ENCODE measurements around the gene RPGRIP1L. TPM values are rescaled to one million over a fixed set of nuclear protein-coding genes. Genes with fewer than 3 reads are reported as not detected.

Gene RPGRIP1L
- total RNA-seq, 2 experiments from 2014 or later, result 4.8 to 4.9 TPM

- no peak overlapping the region for H3K4me3 Mint-ChIP-seq
- ChIA-PET POLR2A (no interaction called here), CTCF (no interaction called here)
- DNase-seq, result no peak
- H3K27me3 Mint-ChIP-seq, result no peaks in the 10 kb centered on the region
- H3K4me1 Mint-ChIP-seq, result no peaks in the 10 kb centered on the region
- H3K9me3 Mint-ChIP-seq, result no peaks in the 10 kb centered on the region
- peaks cover 6% of the 10 kb centered on the region for H3K36me3 Mint-ChIP-seq (ENCODE audit: low read depth)
- no peak overlapping the region for H3K27ac Mint-ChIP-seq
These were observed 28.8 kb upstream of the RPGRIP1L start for GRCh38 chr16:53732296-53732929.

GRCh38 chr16:53730693-53731092 is 27.0 kb upstream of the RPGRIP1L start:
- ChIA-PET CTCF (no interaction called here), POLR2A (no interaction called here)
- H3K4me1 Mint-ChIP-seq, result no peaks in the 10 kb centered on the region
- no peaks in the 10 kb centered on the region for H3K9me3 Mint-ChIP-seq
- H3K4me3 Mint-ChIP-seq, result no peak overlapping the region
- no peak overlapping the region for H3K27ac Mint-ChIP-seq
- H3K27me3 Mint-ChIP-seq, result no peaks in the 10 kb centered on the region
- DNase-seq, result no peak
- peaks cover 6% of the 10 kb centered on the region for H3K36me3 Mint-ChIP-seq (ENCODE audit: low read depth)

- POLR2A ChIA-PET, result no interaction called here
- H3K27me3 Mint-ChIP-seq, result no peaks in the 10 kb centered on the region
- CTCF ChIA-PET, result no interaction called here
These were observed 23.0 kb upstream of the RPGRIP1L start for GRCh38 chr16:53726625-53727024.

GRCh38 chr16:53721017-53721416 is 17.4 kb upstream of the RPGRIP1L start:
- POLR2A ChIA-PET, result no interaction called here
- Mint-ChIP-seq H3K36me3 (ENCODE audit: low read depth) (no peaks in the 10 kb centered on the region), H3K9me3 (no peaks in the 10 kb centered on the region), H3K4me1 (peaks cover 3% of the 10 kb centered on the region), H3K27ac (no peak overlapping the region), H3K4me3 (no peak overlapping the region), H3K27me3 (no peaks in the 10 kb centered on the region)
- CTCF ChIA-PET, result no interaction called here
- no peak for DNase-seq

More at GRCh38 chr16:53726625-53727024, 23.0 kb upstream of the RPGRIP1L start:
- no peak overlapping the region for H3K4me3 Mint-ChIP-seq
- no peaks in the 10 kb centered on the region for H3K9me3 Mint-ChIP-seq
- no peaks in the 10 kb centered on the region for H3K4me1 Mint-ChIP-seq
- no peak overlapping the region for H3K27ac Mint-ChIP-seq
- no peak for DNase-seq
- H3K36me3 Mint-ChIP-seq (ENCODE audit: low read depth), result peaks cover 3% of the 10 kb centered on the region

- no peak for DNase-seq
- H3K36me3 Mint-ChIP-seq (ENCODE audit: low read depth), result no peaks in the 10 kb centered on the region
- no peaks in the 10 kb centered on the region for H3K9me3 Mint-ChIP-seq
- no peak overlapping the region for H3K27ac Mint-ChIP-seq
- H3K27me3 Mint-ChIP-seq, result no peaks in the 10 kb centered on the region
- POLR2A ChIA-PET, result no interaction called here
- peaks cover 6% of the 10 kb centered on the region for H3K4me1 Mint-ChIP-seq
- H3K4me3 Mint-ChIP-seq, result no peak overlapping the region
- CTCF ChIA-PET, result no interaction called here
These were observed 13.9 kb upstream of the RPGRIP1L start for GRCh38 chr16:53717577-53717976.

- POLR2A ChIA-PET, result no interaction called here
- CTCF ChIA-PET, result interaction anchor here (1.6 kb wide), 1 partner anchor 11 kb away, joined by 4 read pairs; the partner anchor contains the start of genes FTO and RPGRIP1L
- Mint-ChIP-seq H3K4me3 (no peak overlapping the region), H3K9me3 (no peaks in the 10 kb centered on the region), H3K27me3 (no peaks in the 10 kb centered on the region), H3K4me1 (peaks cover 6% of the 10 kb centered on the region), H3K36me3 (ENCODE audit: low read depth) (peaks cover 1% of the 10 kb centered on the region), H3K27ac (no peak overlapping the region)
- no peak for DNase-seq
These were observed 11.3 kb upstream of the RPGRIP1L start for GRCh38 chr16:53715023-53715384.

- Mint-ChIP-seq H3K4me3 (no peak overlapping the region), H3K4me1 (peaks cover 6% of the 10 kb centered on the region), H3K9me3 (no peaks in the 10 kb centered on the region), H3K27ac (no peak overlapping the region), H3K27me3 (no peaks in the 10 kb centered on the region), H3K36me3 (ENCODE audit: low read depth) (peaks cover 1% of the 10 kb centered on the region)
- ChIA-PET CTCF (no interaction called here), POLR2A (no interaction called here)
- DNase-seq, result no peak
These were observed 10.8 kb upstream of the RPGRIP1L start for GRCh38 chr16:53714205-53715022.

GRCh38 chr16:53713403-53714204 is 9.9 kb upstream of the RPGRIP1L start:
- Mint-ChIP-seq H3K9me3 (no peaks in the 10 kb centered on the region), H3K27me3 (no peaks in the 10 kb centered on the region), H3K27ac (no peak overlapping the region), H3K4me3 (no peak overlapping the region), H3K4me1 (peaks cover 6% of the 10 kb centered on the region), H3K36me3 (ENCODE audit: low read depth) (peaks cover 2% of the 10 kb centered on the region)
- POLR2A ChIA-PET, result no interaction called here
- CTCF ChIA-PET, result no interaction called here
- DNase-seq, result no peak

GRCh38 chr16:53712065-53712464 is 8.4 kb upstream of the RPGRIP1L start:
- Mint-ChIP-seq H3K36me3 (ENCODE audit: low read depth) (peaks cover 7% of the 10 kb centered on the region), H3K4me1 (peaks cover 6% of the 10 kb centered on the region), H3K9me3 (no peaks in the 10 kb centered on the region), H3K4me3 (no peak overlapping the region), H3K27ac (no peak overlapping the region), H3K27me3 (no peaks in the 10 kb centered on the region)
- no peak for DNase-seq
- ChIA-PET POLR2A (no interaction called here), CTCF (no interaction called here)

- H3K9me3 Mint-ChIP-seq, result no peaks in the 10 kb centered on the region
- POLR2A ChIA-PET, result no interaction called here
- H3K27me3 Mint-ChIP-seq, result no peaks in the 10 kb centered on the region
- H3K4me1 Mint-ChIP-seq, result peaks cover 6% of the 10 kb centered on the region
- H3K27ac Mint-ChIP-seq, result no peak overlapping the region
- H3K36me3 Mint-ChIP-seq (ENCODE audit: low read depth), result peaks cover 9% of the 10 kb centered on the region
- no peak overlapping the region for H3K4me3 Mint-ChIP-seq
- DNase-seq, result no peak
- CTCF ChIA-PET, result no interaction called here
These were observed 7.7 kb upstream of the RPGRIP1L start for GRCh38 chr16:53711390-53711789.

- Mint-ChIP-seq H3K27ac (no peak overlapping the region), H3K36me3 (ENCODE audit: low read depth) (peaks cover 9% of the 10 kb centered on the region), H3K4me3 (no peak overlapping the region), H3K4me1 (peaks cover 21% of the 10 kb centered on the region), H3K9me3 (no peaks in the 10 kb centered on the region), H3K27me3 (no peaks in the 10 kb centered on the region)
- CTCF ChIA-PET, result no interaction called here
- POLR2A ChIA-PET, result no interaction called here
- no peak for DNase-seq
These were observed 4.8 kb upstream of the RPGRIP1L start for GRCh38 chr16:53708490-53708889.

- Mint-ChIP-seq H3K27me3 (no peaks in the 10 kb centered on the region), H3K9me3 (no peaks in the 10 kb centered on the region), H3K4me3 (no peak overlapping the region), H3K36me3 (ENCODE audit: low read depth) (peaks cover 9% of the 10 kb centered on the region), H3K27ac (no peak overlapping the region), H3K4me1 (peaks cover 21% of the 10 kb centered on the region)
- DNase-seq, result no peak
- ChIA-PET POLR2A (no interaction called here), CTCF (no interaction called here)
These were observed 4.0 kb upstream of the RPGRIP1L start for GRCh38 chr16:53707671-53708070.

- Mint-ChIP-seq H3K27me3 (no peaks in the 10 kb centered on the region), H3K4me3 (peak overlapping the region; percentile 92), H3K9me3 (no peaks in the 10 kb centered on the region), H3K36me3 (ENCODE audit: low read depth) (peaks cover 7% of the 10 kb centered on the region), H3K4me1 (peaks cover 21% of the 10 kb centered on the region), H3K27ac (peak overlapping the region; percentile 93)
- POLR2A ChIA-PET, result interaction anchor here (0.6 kb wide), 1 partner anchor 401 kb away, joined by 3 read pairs; no protein-coding TSS in a partner anchor
- DNase-seq, result no peak
- CTCF ChIA-PET, result interaction anchor here (1.1 to 1.7 kb wide), 2 partner anchors 11 to 54 kb away, joined by 3 to 4 read pairs; no protein-coding TSS in a partner anchor
These were observed 770 bp upstream of the RPGRIP1L start for GRCh38 chr16:53704445-53704813.

All from activated CD4-positive, alpha-beta T cell treated with anti-CD3 and anti-CD28 coated beads, Interleukin-2, amount 10 ng/mL, durations not matched to agents 7 days and 5 days (primary cell).